ENCODE measurements around the gene AKIRIN2. TPM values are rescaled to one million over a fixed set of nuclear protein-coding genes. Genes with fewer than 3 reads are reported as not detected.
"Not testable (repeated sequence)": the region's sequence is repeated elsewhere in the genome, so short reads cannot be mapped to it uniquely, and the experiment has no call there.

AKIRIN2 gene
- total and polyA plus RNA-seq, 10 of the 15 experiments (the other 5 are each of a cell fraction or from before 2014, with no cell fraction given), result 12.7 to 82.2 (median 42.6) TPM

- Histone ChIP-seq H3K36me3 (ENCODE audit: control insufficient read depth in 2 of 2, insufficient read depth in 2 of 2, low read length in 1 of 2) (peaks cover 5 to 23% of the 10 kb centered on the region in 2 experiments), H3K79me2 (ENCODE audit: control insufficient read depth, insufficient read depth, low read length) (peaks cover 96% of the 10 kb centered on the region), H3K4me1 (ENCODE audit: control insufficient read depth, insufficient read depth, low read length) (peaks cover 32% of the 10 kb centered on the region)
- H3K4me2 ChIP-seq (ENCODE audit: control insufficient read depth, insufficient read depth); ATAC-seq; FAIRE-seq; H2AFZ ChIP-seq (ENCODE audit: control insufficient read depth, low read depth, low read length); intact Hi-C loops (cut with micrococcal nuclease; ENCODE audit: unreplicated experiment); H3K4me3 ChIP-seq; H4K20me1 ChIP-seq (ENCODE audit: control insufficient read depth, insufficient read depth); in situ Hi-C loops (cut with MboI); H3K9ac ChIP-seq (ENCODE audit: control insufficient read depth, insufficient read depth, low read length); BruUV-seq (replicated peaks); H3K27ac ChIP-seq (ENCODE audit: control insufficient read depth, insufficient read depth); H3K9me3 ChIP-seq (replicated peaks; ENCODE audit: control insufficient read depth, insufficient read depth, low read length); DNase-seq (ENCODE audit: low read depth, low spot score); H3K27me3 ChIP-seq (replicated peaks in 1 of 2; ENCODE audit: control insufficient read depth in 2 of 2, insufficient read depth in 2 of 2, low read length in 1 of 2): not testable (repeated sequence)
- peak; percentile 72; the same call in 1 of the 2 replicates for TF ChIP-seq ZBTB33 (IDR thresholded peaks at IDR 0.05)
- WGBS (ENCODE audit: insufficient coverage, insufficient replicate concordance, low lambda C conversion rate, missing lambda C conversion rate), result 91% methylated on average over 9 of the region's 9 CpGs
- ChIA-PET SMC1A (ENCODE audit: uncharacterized antibody, unreplicated experiment) (interaction anchor here (0.8 to 2.4 kb wide), 4 partner anchors 8 to 73 kb away, joined by 3 to 19 read pairs (median 5); partner anchors contain the start of gene AKIRIN2), POLR2A (interaction anchor here (0.5 to 1.2 kb wide), 4 partner anchors 8 to 16 kb away, joined by 3 to 4 read pairs (median 3); no protein-coding TSS in a partner anchor), RAD21 (ENCODE audit: unreplicated experiment) (interaction anchor here (0.9 to 1.9 kb wide), 3 partner anchors 8 to 12 kb away, joined by 3 to 9 read pairs (median 4); no protein-coding TSS in a partner anchor), CTCF (interaction anchor here (0.7 to 1.2 kb wide), 2 partner anchors 34 to 144 kb away, joined by 3 to 4 read pairs; no protein-coding TSS in a partner anchor)
These were observed 14.1 kb downstream of the AKIRIN2 start for GRCh38 chr6:87687893-87688292.

GRCh38 chr6:87687296-87687695 is 14.7 kb downstream of the AKIRIN2 start:
- H4K20me1 ChIP-seq (ENCODE audit: control insufficient read depth, insufficient read depth), result peaks cover 3% of the 10 kb centered on the region; the same call in 1 of the 2 replicates
- peaks cover 5 to 23% of the 10 kb centered on the region in 2 experiments for H3K36me3 ChIP-seq (ENCODE audit: control insufficient read depth in 2 of 2, insufficient read depth in 2 of 2, low read length in 1 of 2)
- H3K4me2 ChIP-seq (ENCODE audit: control insufficient read depth, insufficient read depth), result no peak overlapping the region; the same call in 1 of the 2 replicates
- peaks cover 3% of the 10 kb centered on the region; the same call in 2 of the 3 replicates for H3K9me3 ChIP-seq (replicated peaks; ENCODE audit: control insufficient read depth, insufficient read depth, low read length)
- H3K27me3 ChIP-seq (replicated peaks in 1 of 2; ENCODE audit: control insufficient read depth in 2 of 2, insufficient read depth in 2 of 2, low read length in 1 of 2), result no peaks in the 10 kb centered on the region
- H3K4me1 ChIP-seq (ENCODE audit: control insufficient read depth, insufficient read depth, low read length), result peaks cover 37% of the 10 kb centered on the region
- ATAC-seq, result no peak
- H2AFZ ChIP-seq (ENCODE audit: control insufficient read depth, low read depth, low read length), result no peak overlapping the region
- no TSS peak for BruUV-seq (replicated peaks)
- H3K79me2 ChIP-seq (ENCODE audit: control insufficient read depth, insufficient read depth, low read length), result peaks cover 97% of the 10 kb centered on the region
- intact Hi-C loops (cut with micrococcal nuclease; ENCODE audit: unreplicated experiment), result no loop called here
- in situ Hi-C loops (cut with MboI), result no loop called here
- no peak overlapping the region for H3K9ac ChIP-seq (ENCODE audit: control insufficient read depth, insufficient read depth, low read length)
- SMC1A ChIA-PET (ENCODE audit: uncharacterized antibody, unreplicated experiment), result interaction anchor here (0.6 to 2.4 kb wide), 5 partner anchors 8 to 295 kb away, joined by 3 to 19 read pairs (median 4); partner anchors contain the start of gene AKIRIN2
- no peak overlapping the region for H3K27ac ChIP-seq (ENCODE audit: control insufficient read depth, insufficient read depth)
- 80% methylated on average over 2 of the region's 3 CpGs for WGBS (ENCODE audit: insufficient coverage, insufficient replicate concordance, low lambda C conversion rate, missing lambda C conversion rate)
- CTCF ChIA-PET, result interaction anchor here (1.0 to 1.2 kb wide), 2 partner anchors 34 to 144 kb away, joined by 4 read pairs; no protein-coding TSS in a partner anchor
- DNase-seq (ENCODE audit: low read depth, low spot score), result no peak
- RAD21 ChIA-PET (ENCODE audit: unreplicated experiment), result interaction anchor here (0.9 to 1.9 kb wide), 4 partner anchors 8 to 15 kb away, joined by 3 to 9 read pairs (median 4); partner anchors contain the start of gene AKIRIN2
- POLR2A ChIA-PET, result interaction anchor here (0.5 to 1.2 kb wide), 6 partner anchors 9 to 119 kb away, joined by 3 to 4 read pairs (median 3); no protein-coding TSS in a partner anchor
- FAIRE-seq, result no peak
- no peak overlapping the region for H3K4me3 ChIP-seq
- TF ChIP-seq NRF1 (conservative IDR thresholded peaks at IDR 0.05; ENCODE audit: low read depth, low read length), result no peak
- TF ChIP-seq CHD4 (IDR thresholded peaks at IDR 0.05), result no peak
- TF ChIP-seq MTA3 (IDR thresholded peaks at IDR 0.05; ENCODE audit: borderline replicate concordance, low read length), result no peak
- no peak for TF ChIP-seq LARP7 (IDR thresholded peaks at IDR 0.05)
- TF ChIP-seq ELK1 (IDR thresholded peaks at IDR 0.05; ENCODE audit: low read depth, low read length), result no peak
- no peak for TF ChIP-seq RCOR1 (conservative IDR thresholded peaks at IDR 0.05; ENCODE audit: low read depth, low read length)
- TF ChIP-seq ZBED1 (IDR thresholded peaks at IDR 0.05; ENCODE audit: borderline replicate concordance), result no peak
- no peak for TF ChIP-seq RELA (IDR thresholded peaks at IDR 0.05; ENCODE audit: borderline replicate concordance, partially characterized antibody)
- no peak for TF ChIP-seq BCL11A (IDR thresholded peaks at IDR 0.05; ENCODE audit: low read depth, low read length)
- TF ChIP-seq CTCF (IDR thresholded peaks at IDR 0.05 in 2 of 3, conservative IDR thresholded peaks at IDR 0.05 in 1 of 3; ENCODE audit: control insufficient read depth in 2 of 3, extremely low read depth in 1 of 3, insufficient read depth in 1 of 3, low read depth in 3 of 3, low read length in 3 of 3), result no peak
- TF ChIP-seq SMAD1 (IDR thresholded peaks at IDR 0.05; ENCODE audit: low read depth, partially characterized antibody), result no peak

Data from GM12878 (cell line).